ENCODE measurements around the gene FAM20C. TPM values are rescaled to one million over a fixed set of nuclear protein-coding genes. Genes with fewer than 3 reads are reported as not detected.

FAM20C gene
- total RNA-seq, 1 experiment from 2014 or later: 62.6 TPM

DNA sequence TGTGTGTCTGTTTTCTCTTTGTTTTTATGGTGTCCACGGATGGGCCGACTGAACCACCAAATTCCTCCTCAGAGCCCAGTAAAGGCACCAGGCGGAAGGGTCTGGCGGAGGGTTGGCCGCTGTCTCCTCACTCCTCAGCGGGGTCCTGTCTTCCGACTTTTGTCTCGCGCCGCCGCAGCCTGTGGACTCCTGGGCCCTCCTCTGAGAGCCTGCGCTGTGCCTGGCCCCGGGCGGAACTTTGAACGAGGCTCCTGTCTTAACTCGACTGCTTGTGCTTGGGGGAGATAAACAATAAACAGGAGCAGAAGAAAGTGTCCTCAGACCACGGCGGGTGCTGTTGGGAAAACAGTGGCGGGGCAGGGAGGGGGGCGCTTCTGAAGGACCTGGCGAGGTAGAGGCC, 2.2 kb upstream of the FAM20C start:
- H3K4ac ChIP-seq (ENCODE audit: low read depth, low read length): no peak overlapping the region
- H4K20me1 ChIP-seq (ENCODE audit: control insufficient read depth, insufficient read depth, insufficient read length): no peaks in the 10 kb centered on the region
- no peaks in the 10 kb centered on the region for H3K27me3 ChIP-seq (ENCODE audit: insufficient read depth, low read length)
- no peak overlapping the region for H3K9ac ChIP-seq (ENCODE audit: extremely low read depth, insufficient read length, low read length)
- Mint-ChIP-seq H3K4me3 (0 out of 5 replicates have a peak overlapping the region, but pooled peaks of 1 of the 2 experiments have one; percentile 11), H3K4me1 (peaks cover 55 to 58% of the 10 kb centered on the region in 2 experiments), H3K27me3 (ENCODE audit: low read depth) (peaks cover 20% of the 10 kb centered on the region), H3K27ac (no peak overlapping the region), H3K36me3 (ENCODE audit: insufficient read depth in 1 of 3, low read depth in 3 of 3) (peaks cover 6 to 15% (median 10%) of the 10 kb centered on the region in 3 experiments; a peak in 6 of 7 replicates), H3K9me3 (no peaks in the 10 kb centered on the region; a peak in 1 of 5 replicates)
- H3T11ph ChIP-seq (ENCODE audit: low read length): no peak overlapping the region
- H3K23ac ChIP-seq (ENCODE audit: insufficient read length, low read depth, low read length): no peak overlapping the region
- TF ChIP-seq, protein P1, sequence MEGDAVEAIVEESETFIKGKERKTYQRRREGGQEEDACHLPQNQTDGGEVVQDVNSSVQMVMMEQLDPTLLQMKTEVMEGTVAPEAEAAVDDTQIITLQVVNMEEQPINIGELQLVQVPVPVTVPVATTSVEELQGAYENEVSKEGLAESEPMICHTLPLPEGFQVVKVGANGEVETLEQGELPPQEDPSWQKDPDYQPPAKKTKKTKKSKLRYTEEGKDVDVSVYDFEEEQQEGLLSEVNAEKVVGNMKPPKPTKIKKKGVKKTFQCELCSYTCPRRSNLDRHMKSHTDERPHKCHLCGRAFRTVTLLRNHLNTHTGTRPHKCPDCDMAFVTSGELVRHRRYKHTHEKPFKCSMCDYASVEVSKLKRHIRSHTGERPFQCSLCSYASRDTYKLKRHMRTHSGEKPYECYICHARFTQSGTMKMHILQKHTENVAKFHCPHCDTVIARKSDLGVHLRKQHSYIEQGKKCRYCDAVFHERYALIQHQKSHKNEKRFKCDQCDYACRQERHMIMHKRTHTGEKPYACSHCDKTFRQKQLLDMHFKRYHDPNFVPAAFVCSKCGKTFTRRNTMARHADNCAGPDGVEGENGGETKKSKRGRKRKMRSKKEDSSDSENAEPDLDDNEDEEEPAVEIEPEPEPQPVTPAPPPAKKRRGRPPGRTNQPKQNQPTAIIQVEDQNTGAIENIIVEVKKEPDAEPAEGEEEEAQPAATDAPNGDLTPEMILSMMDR (conservative IDR thresholded peaks at IDR 0.05): no peak
- H3K9me3 ChIP-seq (ENCODE audit: control insufficient read depth, low read depth, low read length): no peaks in the 10 kb centered on the region
- no peak overlapping the region for H3K56ac ChIP-seq (ENCODE audit: insufficient read length, low read depth, low read length)
- no peak overlapping the region for H3K4me2 ChIP-seq (ENCODE audit: insufficient read depth, insufficient read length, low read length)
- H2BK12ac ChIP-seq (ENCODE audit: insufficient read length, low read depth, low read length): no peak overlapping the region
- no peak overlapping the region for H3K14ac ChIP-seq (ENCODE audit: insufficient read depth, low read length)
- no peak for DNase-seq
- H3K23me2 ChIP-seq (ENCODE audit: insufficient read length, low read depth, low read length, poor library complexity, severe bottlenecking): peaks cover 17% of the 10 kb centered on the region
- H3K18ac ChIP-seq (ENCODE audit: insufficient read length, low read depth, low read length): no peak overlapping the region
- no peak overlapping the region for H2AK5ac ChIP-seq (ENCODE audit: insufficient read length, low read length)
- WGBS (ENCODE audit: extremely low coverage, insufficient read length, low lambda C conversion rate): no CpG with 5 or more reads among the region's 21 CpGs
- no peak overlapping the region for H2BK20ac ChIP-seq (ENCODE audit: low read depth, low read length, poor library complexity, severe bottlenecking)
- no peak overlapping the region for H4K8ac ChIP-seq (replicated peaks; ENCODE audit: insufficient read length, low read depth, low read length)
- no peaks in the 10 kb centered on the region for H3K79me1 ChIP-seq (ENCODE audit: insufficient read depth, low read depth, low read length, poor library complexity, severe bottlenecking)
- H2AFZ ChIP-seq (ENCODE audit: low read length): no peak overlapping the region
- H2BK5ac ChIP-seq (ENCODE audit: insufficient read length, low read length): no peak overlapping the region
- no peak overlapping the region for H2BK120ac ChIP-seq (ENCODE audit: low read depth, low read length, poor library complexity, severe bottlenecking)
- H3K79me2 ChIP-seq (ENCODE audit: insufficient read depth, low read length): no peaks in the 10 kb centered on the region
- no peak overlapping the region for H4K91ac ChIP-seq (ENCODE audit: insufficient read length, low read depth, low read length)
- peaks cover 6% of the 10 kb centered on the region; the same call in 1 of the 2 replicates for H3K4me1 ChIP-seq (ENCODE audit: insufficient read depth, low read length)
- H4K5ac ChIP-seq (ENCODE audit: insufficient read length, low read depth, low read length): no peak overlapping the region
- no peak overlapping the region for H3K27ac ChIP-seq (ENCODE audit: insufficient read length, low read depth, low read length)
- H2BK15ac ChIP-seq (ENCODE audit: low read depth, low read length): no peak overlapping the region
